HepG2 (cell line): ENCODE data around the gene SPAG4. TPM values are rescaled to one million over a fixed set of nuclear protein-coding genes. Genes with fewer than 3 reads are reported as not detected.

Experiments
- DBP ChIP-seq: sonication (generic); formaldehyde crosslinking; IDR thresholded peaks from 2 replicates; pipeline ENCODE4 v1.4.0; 2020; ENCODE audit warnings: missing genetic modification reagents; ENCODE audit errors: not compliant biosample characterization
- ETS1 ChIP-seq: sonication (generic); formaldehyde crosslinking; IDR thresholded peaks from 2 replicates; pipeline ENCODE4 v1.4.0; 2020; ENCODE audit warnings: missing genetic modification reagents
- FOXO4 ChIP-seq: sonication (generic); formaldehyde crosslinking; conservative IDR thresholded peaks from 2 replicates; pipeline ENCODE4 v1.8.1; 2023; ENCODE audit warnings: missing genetic modification reagents
- NONO ChIP-seq, 2 experiments: fragments of 450-650 bp in 1 of 2; sonication (generic) in 1 of 2; formaldehyde crosslinking in 1 of 2; IDR thresholded peaks in 1 of 2; conservative IDR thresholded peaks in 1 of 2; 2 replicates each; pipeline versions ENCODE4 v1.6.1 to v1.8.0; 2017 to 2022; ENCODE audit warnings: mild to moderate bottlenecking in 1 of 2, missing genetic modification reagents in 1 of 2, moderate library complexity in 1 of 2
- PHF21A ChIP-seq: sonication (generic); formaldehyde crosslinking; IDR thresholded peaks from 2 replicates; pipeline ENCODE4 v1.5.0; 2020; ENCODE audit warnings: mild to moderate bottlenecking, missing genetic modification reagents
- PRDM15 ChIP-seq: sonication (generic); formaldehyde crosslinking; IDR thresholded peaks from 2 replicates; pipeline ENCODE4 v1.4.0; 2020; ENCODE audit warnings: missing genetic modification reagents
- ZNF225 ChIP-seq: sonication (generic); formaldehyde crosslinking; IDR thresholded peaks from 2 replicates; pipeline ENCODE4 v1.4.0; 2020; ENCODE audit warnings: mild to moderate bottlenecking, missing genetic modification reagents
- ZNF562 ChIP-seq: sonication (generic); formaldehyde crosslinking; IDR thresholded peaks from 2 replicates; pipeline ENCODE4 v1.8.0; 2022; ENCODE audit warnings: missing genetic modification reagents, borderline replicate concordance
- ZNF768 ChIP-seq: sonication (generic); formaldehyde crosslinking; IDR thresholded peaks from 2 replicates; pipeline ENCODE4 v1.4.0; 2020; ENCODE audit warnings: missing genetic modification reagents
- polyA plus RNA-seq, 8 experiments: library from polyadenylated mRNA; depleted of rRNA in 3 of 8; stranded (reverse) in 7 of 8; unstranded in 1 of 8; fragments of >200 nt; fragmentation: Illumina TruSeq in 4 of 8; extraction: Trizol in 4 of 8; gene quantifications; 2 replicates each; pipeline versions ENCODE4 v1.2.1 to v1.2.3, GENCODE V29; 2011 to 2016; ENCODE audit warnings: low read depth in 4 of 8, missing spikeins in 1 of 8, mixed read lengths in 1 of 8; ENCODE audit not compliant: insufficient read depth in 1 of 8
- total RNA-seq, 5 experiments: library from RNA; depleted of rRNA; stranded (reverse); fragments of >200 nt; fragmentation: Illumina TruSeq; extraction: Trizol; gene quantifications; 2 replicates each; pipeline ENCODE4 v1.2.3, GENCODE V29; 2016; ENCODE audit warnings: low read depth in 1 of 5

The SPAG4 gene
- total and polyA plus RNA-seq, 2 of the 13 experiments (the other 11 are each of a cell fraction or from before 2014, with no cell fraction given) = 5.8 to 137 TPM

GRCh38 chr20:35664466-35665206, 49.0 kb downstream of the SPAG4 start, which contains the start of the genes CPNE1 and RBM12 (continued):
- TF ChIP-seq PRDM15 (peak; percentile 43; the same call in 1 of the 2 replicates), DBP (peak; percentile 60), PHF21A (CRISPR knock-in tag) (peak; percentile 78; the same call in 1 of the 2 replicates), ZNF225 (CRISPR knock-in tag) (peak; percentile 93; the same call in 1 of the 2 replicates), ETS1 (CRISPR knock-in tag) (peak; percentile 55; the same call in 1 of the 2 replicates), ZNF562 (no peak), NONO (IDR thresholded peaks at IDR 0.05) (no peak), NONO (CRISPR knock-in tag; conservative IDR thresholded peaks at IDR 0.05) (peak; percentile 99), FOXO4 (CRISPR knock-in tag) (no peak), ZNF768 (CRISPR knock-in tag) (peak; percentile 86; the same call in 1 of the 2 replicates)
